ENCODE measurements around the gene RIMKLA. TPM values are rescaled to one million over a fixed set of nuclear protein-coding genes. Genes with fewer than 3 reads are reported as not detected.

RIMKLA gene
- total and polyA plus RNA-seq, 2 donors (not counting 3 experiments of a cell fraction or from before 2014, with no cell fraction given): 0.01 TPM; not detected in 1

DNA sequence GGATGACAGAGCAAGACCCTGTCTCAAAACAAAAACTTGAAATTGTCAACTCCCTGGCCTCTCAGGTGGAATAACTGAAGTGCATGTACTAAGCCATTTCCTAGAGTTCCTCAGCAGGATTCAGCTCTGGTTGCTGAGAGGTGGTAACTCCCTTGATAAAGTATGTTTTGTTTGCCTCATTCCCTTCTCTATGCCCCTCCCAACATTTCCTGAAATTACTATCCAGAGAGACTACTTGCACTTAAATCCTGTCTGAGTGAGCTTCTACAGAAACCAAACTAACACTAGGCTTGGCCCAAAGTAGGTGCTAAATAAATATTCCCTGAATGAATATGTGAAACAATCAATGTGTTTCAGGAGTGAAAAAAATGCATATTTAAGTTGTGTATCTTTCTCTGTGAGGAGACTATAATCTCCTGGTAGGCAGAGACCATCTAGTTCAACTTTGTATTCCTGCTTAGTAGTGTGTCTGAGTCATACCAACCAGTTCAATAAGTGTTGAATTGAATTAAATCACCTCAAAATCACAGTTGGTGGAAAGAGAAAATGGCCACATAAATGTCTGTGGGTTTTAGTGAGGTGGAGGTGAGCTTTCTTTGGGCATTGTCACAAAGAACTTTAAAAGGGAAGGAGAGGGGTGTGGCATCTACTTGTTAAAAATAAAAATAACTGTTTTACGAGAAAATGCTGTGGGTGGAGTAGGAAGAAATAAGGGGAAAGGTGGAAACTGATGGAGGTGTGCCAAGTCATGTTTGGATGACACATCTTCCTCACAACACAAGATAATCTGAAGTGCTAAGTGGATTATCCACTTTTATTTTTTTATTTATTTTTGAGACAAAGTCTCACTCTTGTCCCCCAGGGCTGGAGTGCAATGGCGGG, 12.6 kb downstream of the RIMKLA start:
- intact Hi-C loops (cut with micrococcal nuclease): no loop called here
- H2AFZ ChIP-seq (ENCODE audit: low read depth, low read length): no peak overlapping the region
- H4K20me1 ChIP-seq (replicated peaks; ENCODE audit: control insufficient read depth, extremely low read depth, insufficient read depth, low read length): no peaks in the 10 kb centered on the region
- H3K4me3 ChIP-seq (replicated peaks in 1 of 3; ENCODE audit: insufficient read depth in 1 of 3, low read depth in 1 of 3, low read length in 3 of 3): no peak overlapping the region
- ChIA-PET CTCF (no interaction called here), POLR2A (no interaction called here)
- H3K27ac ChIP-seq (ENCODE audit: insufficient read depth, low read depth, low read length): no peak overlapping the region
- H3K79me2 ChIP-seq (ENCODE audit: control insufficient read depth, insufficient read depth, low read length): no peaks in the 10 kb centered on the region
- H3K4me1 ChIP-seq (ENCODE audit: control insufficient read depth, extremely low read depth, insufficient read depth, low read length): no peaks in the 10 kb centered on the region
- TF ChIP-seq CTCF (IDR thresholded peaks at IDR 0.05; ENCODE audit: extremely low read depth in 1 of 2, insufficient read depth in 1 of 2, low read depth in 1 of 2, low read length in 2 of 2) (no peak), POLR2AphosphoS5 (IDR thresholded peaks at IDR 0.05; ENCODE audit: insufficient read depth, low read depth, low read length) (no peak), GATA2 (IDR thresholded peaks at IDR 0.05; ENCODE audit: insufficient read depth, insufficient read length, low read depth, low read length) (no peak)
- no peak overlapping the region for H3K9ac ChIP-seq (replicated peaks; ENCODE audit: extremely low read depth, insufficient read depth, low read length)
- H3K36me3 ChIP-seq (ENCODE audit: control insufficient read depth in 2 of 2, extremely low read depth in 1 of 2, insufficient read depth in 2 of 2, low read length in 2 of 2): no peaks in the 10 kb centered on the region
- dilution Hi-C loops (cut with MboI; ENCODE audit: extremely low pct_ligation_motif_present, low sequenced_read_pairs): no loop called here
- peaks cover 6 to 8% of the 10 kb centered on the region in 2 experiments for H3K27me3 ChIP-seq (ENCODE audit: control insufficient read depth in 2 of 2, insufficient read depth in 2 of 2, low read length in 2 of 2)
- FAIRE-seq (no peak), DNase-seq (ENCODE audit: low read depth, low spot score) (no peak)
- no TSS peak for BruUV-seq (replicated peaks)
- no peak overlapping the region for H3K4me2 ChIP-seq (ENCODE audit: insufficient read depth, low read length)
- H3K9me1 ChIP-seq (replicated peaks; ENCODE audit: control insufficient read depth, extremely low read depth, insufficient read depth, low read length): no peaks in the 10 kb centered on the region
- no peaks in the 10 kb centered on the region for H3K9me3 ChIP-seq (replicated peaks; ENCODE audit: control insufficient read depth, insufficient read depth, low read length)
